K562 (cell line): ENCODE data around the gene GNG7.
A peak's percentile ranks its signal among the peaks of the same experiment; 100 is the strongest.

Source experiments
- CTCF ChIP-seq, 3 experiments: IDR thresholded peaks in 2 of 3; conservative IDR thresholded peaks in 1 of 3; 2 replicates each; pipeline ENCODE4 v1.5.1; 2011 to 2012; ENCODE audit warnings: low read length in 3 of 3, mild to moderate bottlenecking in 3 of 3, control low read depth in 2 of 3, improper control_type of control experiment in 1 of 3, inconsistent platforms in 1 of 3, low read depth in 1 of 3, mixed read lengths in 1 of 3, moderate library complexity in 1 of 3; ENCODE audit not compliant: insufficient read depth in 2 of 3
- FOSL1 ChIP-seq: fragments of 200-800 bp; sonication (Bioruptor generic); conservative IDR thresholded peaks from 2 replicates; pipeline ENCODE4 v1.6.1; 2016; ENCODE audit warnings: missing genetic modification characterization, missing compliant biosample characterization
- MYNN ChIP-seq, 2 experiments: sonication (generic); formaldehyde crosslinking in 1 of 2; IDR thresholded peaks; 2 replicates each; pipeline versions ENCODE4 v1.5.0 to v1.6.1; 2016 to 2020; ENCODE audit warnings: antibody characterized with exemption in 1 of 2, missing genetic modification reagents in 1 of 2
- RUNX1 ChIP-seq: sonication (generic); IDR thresholded peaks from 2 replicates; pipeline ENCODE4 v1.6.1; 2016; ENCODE audit warnings: antibody characterized with exemption, low read depth
- TCF7 ChIP-seq: sonication (generic); IDR thresholded peaks from 2 replicates; pipeline ENCODE4 v1.6.1; 2016; ENCODE audit warnings: antibody characterized with exemption, borderline replicate concordance
- U2AF2 ChIP-seq: fragments of 200-400 bp; formaldehyde crosslinking; optimal IDR thresholded peaks from 2 replicates; pipeline ENCODE3; 2017; ENCODE audit warnings: low read depth, mild to moderate bottlenecking, low read length
- ZBTB33 ChIP-seq: sonication (generic); formaldehyde crosslinking; IDR thresholded peaks from 2 replicates; pipeline ENCODE4 v1.8.1; 2023; ENCODE audit warnings: mild to moderate bottlenecking, missing genetic modification reagents
- ZFX ChIP-seq: sonication (generic); formaldehyde crosslinking; IDR thresholded peaks from 2 replicates; pipeline ENCODE4 v1.8.0; 2022; ENCODE audit warnings: mild to moderate bottlenecking, missing genetic modification reagents, moderate library complexity
- ZNF133 ChIP-seq: fragments of 250-450 bp; sonication (Bioruptor Pico); IDR thresholded peaks from 2 replicates; pipeline ENCODE4 v1.4.0; 2020; ENCODE audit warnings: mild to moderate bottlenecking

- TF ChIP-seq RUNX1 (no peak), TCF7 (no peak), U2AF2 (no peak), ZBTB33 (CRISPR knock-in tag) (no peak), FOSL1 (tag) (peak; percentile 71), ZNF133 (CRISPR knock-in tag) (no peak), MYNN (IDR thresholded peaks at IDR 0.05) (no peak), MYNN (CRISPR knock-in tag; IDR thresholded peaks at IDR 0.05) (no peak), ZFX (CRISPR knock-in tag) (peak; percentile 45), CTCF (IDR thresholded peaks at IDR 0.05 in 2 of 3, conservative IDR thresholded peaks at IDR 0.05 in 1 of 3; ENCODE audit: insufficient read depth in 2 of 3, low read depth in 1 of 3, low read length in 3 of 3) (no peak)
Observed at GRCh38 chr19:2524840-2525723, 177.4 kb downstream of the GNG7 start.
